ENCODE results near the gene CDR2L. TPM values are rescaled to one million over a fixed set of nuclear protein-coding genes. Genes with fewer than 3 reads are reported as not detected.
"Not testable (repeated sequence)": the region's sequence is repeated elsewhere in the genome, so short reads cannot be mapped to it uniquely, and the experiment has no call there.

Gene CDR2L
- polyA plus RNA-seq, 1 of the 3 experiments (the other 2 are of a cell fraction): 21.2 TPM

DNA sequence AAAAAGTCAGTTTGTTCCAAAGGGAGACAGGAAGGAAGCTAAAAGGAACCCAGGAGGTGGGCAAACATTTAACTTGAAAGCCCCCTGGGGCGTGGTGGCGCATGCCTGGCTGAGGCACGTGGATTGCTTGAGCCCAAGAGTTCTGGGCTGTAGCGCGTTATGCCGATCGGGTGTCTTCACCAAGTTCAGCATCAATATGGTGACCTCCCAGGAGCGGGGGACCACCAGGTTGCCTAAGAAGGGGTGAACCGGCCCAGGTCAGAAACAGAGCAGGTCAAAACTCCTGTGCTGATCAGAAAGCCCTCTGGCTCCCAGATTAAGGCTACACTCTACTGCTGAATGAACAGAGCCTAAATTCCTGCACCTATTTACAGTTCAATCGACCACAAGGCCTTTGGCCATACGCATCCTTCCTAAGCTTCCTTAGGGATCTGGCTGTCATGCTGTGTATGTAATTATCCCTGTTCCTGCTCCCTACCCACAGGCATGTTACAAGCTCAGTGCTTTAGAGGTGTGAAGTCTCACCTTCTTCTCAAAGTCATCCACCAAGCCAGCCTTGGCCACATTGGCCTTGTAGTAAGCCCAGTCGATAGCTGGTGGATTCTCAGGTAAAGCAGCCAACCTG is 54.3 kb downstream of the CDR2L start:
- no peak overlapping the region for H3K4me3 ChIP-seq (ENCODE audit: low read depth in 2 of 2, low read length in 1 of 2)
- H4K20me1 ChIP-seq (ENCODE audit: insufficient read depth): no peaks in the 10 kb centered on the region
- H3K4me2 ChIP-seq: no peak overlapping the region
- TF ChIP-seq TAF1 (IDR thresholded peaks at IDR 0.05; ENCODE audit: borderline replicate concordance, low read depth, low read length): no peak
- no peak for TF ChIP-seq NRF1 (IDR thresholded peaks at IDR 0.05; ENCODE audit: low read depth, low read length)
- TF ChIP-seq FOXJ3 (CRISPR knock-in tag; IDR thresholded peaks at IDR 0.05): no peak
- TF ChIP-seq YY1 (IDR thresholded peaks at IDR 0.05; ENCODE audit: low read depth): no peak
- no peak for TF ChIP-seq RFX5 (IDR thresholded peaks at IDR 0.05; ENCODE audit: low read length)
- H3K4me1 ChIP-seq (ENCODE audit: control insufficient read depth in 1 of 2, insufficient read depth in 2 of 2, low read depth in 1 of 2, low read length in 1 of 2): peaks cover 3 to 7% of the 10 kb centered on the region in 2 experiments; a peak in 1 of 4 replicates
- peaks cover 11% of the 10 kb centered on the region for H3F3A ChIP-seq (replicated peaks; ENCODE audit: insufficient read depth)
- POLR2A ChIA-PET: interaction anchor here (1.4 kb wide), 1 partner anchor 51 kb away, joined by 3 read pairs; no protein-coding TSS in a partner anchor
- 92% methylated on average over 8 of the region's 12 CpGs for WGBS (ENCODE audit: low lambda C conversion rate)
- no peak overlapping the region for H3K9ac ChIP-seq
- H3K27ac ChIP-seq (ENCODE audit: low read depth in 2 of 2, low read length in 1 of 2): no peak overlapping the region
- H3K27me3 ChIP-seq (ENCODE audit: insufficient read depth): no peaks in the 10 kb centered on the region
- H3K36me3 ChIP-seq (replicated peaks in 1 of 2; ENCODE audit: control insufficient read depth in 1 of 2, insufficient read depth in 2 of 2, low read length in 1 of 2): peaks cover 29 to 33% of the 10 kb centered on the region in 2 experiments
- H3K9me3 ChIP-seq: no peaks in the 10 kb centered on the region
- CTCF ChIA-PET: interaction anchor here (1.0 to 2.2 kb wide), 6 partner anchors 8 to 250 kb away, joined by 3 to 8 read pairs (median 5); partner anchors contain the start of gene MRPL58
- H3K79me2 ChIP-seq (ENCODE audit: insufficient read depth): peaks cover 37% of the 10 kb centered on the region
- no peak overlapping the region for H2AFZ ChIP-seq (ENCODE audit: low read depth)
- H3K9me2 ChIP-seq: no peaks in the 10 kb centered on the region
- DNase-seq: no peak

DNA sequence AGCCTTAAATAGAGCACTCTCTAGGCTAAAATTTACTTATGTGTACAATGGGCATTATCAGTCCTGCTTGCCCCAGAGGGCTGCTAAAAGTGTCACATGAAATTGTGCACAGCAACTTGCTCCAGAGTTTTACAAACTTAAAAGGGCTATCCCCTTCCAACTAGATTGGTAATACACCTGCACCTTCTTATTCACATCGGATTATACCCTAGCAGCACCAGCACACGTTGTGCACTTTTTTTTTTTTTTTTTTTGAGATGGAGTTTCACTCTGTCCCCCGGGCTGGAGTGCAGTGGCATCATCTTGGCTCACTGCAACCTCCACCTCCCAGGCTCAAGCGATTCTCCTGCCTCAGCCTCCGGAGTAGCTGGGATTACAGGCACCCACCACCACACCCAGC is 56.4 kb downstream of the CDR2L start:
- not testable (repeated sequence) for H3K9me3 ChIP-seq; H3K27me3 ChIP-seq (ENCODE audit: insufficient read depth); H3K9ac ChIP-seq; H4K20me1 ChIP-seq (ENCODE audit: insufficient read depth); H3K9me2 ChIP-seq; H3K27ac ChIP-seq (ENCODE audit: low read depth in 2 of 2, low read length in 1 of 2); H3K4me2 ChIP-seq; DNase-seq; H2AFZ ChIP-seq (ENCODE audit: low read depth); H3K4me3 ChIP-seq (ENCODE audit: low read depth in 2 of 2, low read length in 1 of 2); H3F3A ChIP-seq (replicated peaks; ENCODE audit: insufficient read depth)
- ChIA-PET POLR2A (interaction anchor here (1.2 kb wide), 1 partner anchor 31 kb away, joined by 3 read pairs; the partner anchor contains the start of gene MRPL58), CTCF (interaction anchor here (1.0 to 1.7 kb wide), 3 partner anchors 10 to 86 kb away, joined by 3 to 6 read pairs (median 5); no protein-coding TSS in a partner anchor)
- H3K36me3 ChIP-seq (replicated peaks in 1 of 2; ENCODE audit: control insufficient read depth in 1 of 2, insufficient read depth in 2 of 2, low read length in 1 of 2): peaks cover 25 to 31% of the 10 kb centered on the region in 2 experiments
- peaks cover 7 to 14% of the 10 kb centered on the region in 2 experiments; a peak in 2 of 4 replicates for H3K4me1 ChIP-seq (ENCODE audit: control insufficient read depth in 1 of 2, insufficient read depth in 2 of 2, low read depth in 1 of 2, low read length in 1 of 2)
- H3K79me2 ChIP-seq (ENCODE audit: insufficient read depth): peaks cover 52% of the 10 kb centered on the region
- WGBS (ENCODE audit: low lambda C conversion rate): 78% methylated on average over 5 of the region's 5 CpGs

- H3K4me3 ChIP-seq (ENCODE audit: low read depth in 2 of 2, low read length in 1 of 2): no peak overlapping the region
- POLR2A ChIA-PET: interaction anchor here (0.6 kb wide), 1 partner anchor 109 kb away, joined by 3 read pairs; no protein-coding TSS in a partner anchor
- H3K9me3 ChIP-seq: no peaks in the 10 kb centered on the region
- peaks cover 24 to 27% of the 10 kb centered on the region in 2 experiments for H3K36me3 ChIP-seq (replicated peaks in 1 of 2; ENCODE audit: control insufficient read depth in 1 of 2, insufficient read depth in 2 of 2, low read length in 1 of 2)
- H3F3A ChIP-seq (replicated peaks; ENCODE audit: insufficient read depth): peaks cover 8% of the 10 kb centered on the region
- H3K4me2 ChIP-seq: no peak overlapping the region
- no peaks in the 10 kb centered on the region for H3K9me2 ChIP-seq
- no peak for DNase-seq
- CTCF ChIA-PET: no interaction called here
- H3K27me3 ChIP-seq (ENCODE audit: insufficient read depth): no peaks in the 10 kb centered on the region
- WGBS (ENCODE audit: low lambda C conversion rate): 95% methylated on average over 7 of the region's 7 CpGs
- H3K27ac ChIP-seq (ENCODE audit: low read depth in 2 of 2, low read length in 1 of 2): no peak overlapping the region
- no peak overlapping the region for H2AFZ ChIP-seq (ENCODE audit: low read depth)
- H4K20me1 ChIP-seq (ENCODE audit: insufficient read depth): no peaks in the 10 kb centered on the region
- H3K4me1 ChIP-seq (ENCODE audit: control insufficient read depth in 1 of 2, insufficient read depth in 2 of 2, low read depth in 1 of 2, low read length in 1 of 2): peaks cover 7 to 15% of the 10 kb centered on the region in 2 experiments; a peak in 2 of 4 replicates
- H3K79me2 ChIP-seq (ENCODE audit: insufficient read depth): peaks cover 61% of the 10 kb centered on the region
- no peak overlapping the region for H3K9ac ChIP-seq
- TF ChIP-seq RXRA (IDR thresholded peaks at IDR 0.05; ENCODE audit: borderline replicate concordance, low read depth) (no peak), EZH2phosphoT487 (IDR thresholded peaks at IDR 0.05; ENCODE audit: borderline replicate concordance, low read depth) (no peak), GABPA (IDR thresholded peaks at IDR 0.05; ENCODE audit: low read depth) (no peak), NFIC (IDR thresholded peaks at IDR 0.05; ENCODE audit: borderline replicate concordance) (no peak), SMC3 (IDR thresholded peaks at IDR 0.05; ENCODE audit: low read depth, low read length) (no peak), GATA2 (CRISPR knock-in tag; IDR thresholded peaks at IDR 0.05) (no peak), USF2 (IDR thresholded peaks at IDR 0.05; ENCODE audit: borderline replicate concordance, low read depth, low read length) (no peak), TAF1 (IDR thresholded peaks at IDR 0.05; ENCODE audit: borderline replicate concordance, low read depth, low read length) (no peak), CHD2 (IDR thresholded peaks at IDR 0.05; ENCODE audit: low read length, partially characterized antibody) (no peak), JUND (IDR thresholded peaks at IDR 0.05) (no peak), TCF12 (IDR thresholded peaks at IDR 0.05) (no peak), CTCF (IDR thresholded peaks at IDR 0.05) (no peak)
- TF ChIP-seq, protein P1, sequence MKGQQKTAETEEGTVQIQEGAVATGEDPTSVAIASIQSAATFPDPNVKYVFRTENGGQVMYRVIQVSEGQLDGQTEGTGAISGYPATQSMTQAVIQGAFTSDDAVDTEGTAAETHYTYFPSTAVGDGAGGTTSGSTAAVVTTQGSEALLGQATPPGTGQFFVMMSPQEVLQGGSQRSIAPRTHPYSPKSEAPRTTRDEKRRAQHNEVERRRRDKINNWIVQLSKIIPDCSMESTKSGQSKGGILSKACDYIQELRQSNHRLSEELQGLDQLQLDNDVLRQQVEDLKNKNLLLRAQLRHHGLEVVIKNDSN (IDR thresholded peaks at IDR 0.05; ENCODE audit: borderline replicate concordance, low read depth): no peak
These were observed 57.3 kb downstream of the CDR2L start for GRCh38 chr17:75044716-75045115.
